Superior temporal gyrus (tissue), 1 donor: Measurements from ENCODE around the gene RIPOR2.

Experiments used
- DNase-seq: peaks from one replicate; pipeline ENCODE4 v3.0.0-alpha.2; 2016; ENCODE audit errors: extremely low spot score

Gene RIPOR2

GRCh38 chr6:24847402-24847801 lies 88.4 kb downstream of the RIPOR2 start:
- no peak for DNase-seq

GRCh38 chr6:24845578-24845977 lies 90.2 kb downstream of the RIPOR2 start:
- DNase-seq: no peak

GRCh38 chr6:24844903-24845302 lies 90.9 kb downstream of the RIPOR2 start:
- no peak for DNase-seq

- DNase-seq: no peak
Observed at GRCh38 chr6:24844061-24844460, 91.7 kb downstream of the RIPOR2 start.

- DNase-seq: no peak
Observed at GRCh38 chr6:24840187-24840586, 95.6 kb downstream of the RIPOR2 start.

GRCh38 chr6:24838994-24839393 lies 96.8 kb downstream of the RIPOR2 start:
- DNase-seq: no peak

- no peak for DNase-seq
Observed at GRCh38 chr6:24838081-24838480, 97.7 kb downstream of the RIPOR2 start.

- peak; percentile 67 for DNase-seq
Observed at GRCh38 chr6:24836109-24836508, 99.7 kb downstream of the RIPOR2 start.

GRCh38 chr6:24833711-24834386 lies 101.9 kb downstream of the RIPOR2 start:
- peak; percentile 29 for DNase-seq

GRCh38 chr6:24832794-24833193 lies 103.0 kb downstream of the RIPOR2 start:
- no peak for DNase-seq

GRCh38 chr6:24831771-24832716 lies 103.7 kb downstream of the RIPOR2 start:
- DNase-seq: no peak

GRCh38 chr6:24829657-24830056 lies 106.1 kb downstream of the RIPOR2 start:
- DNase-seq: no peak

GRCh38 chr6:24827970-24828369 lies 107.8 kb downstream of the RIPOR2 start:
- no peak for DNase-seq

GRCh38 chr6:24827162-24827561 lies 108.6 kb downstream of the RIPOR2 start:
- DNase-seq: no peak

- DNase-seq: no peak
Observed at GRCh38 chr6:24825130-24825630, 110.6 kb downstream of the RIPOR2 start.

GRCh38 chr6:24824142-24824938 lies 111.4 kb downstream of the RIPOR2 start:
- no peak for DNase-seq

GRCh38 chr6:24823185-24823584 lies 112.6 kb downstream of the RIPOR2 start:
- no peak for DNase-seq

- no peak for DNase-seq
Observed at GRCh38 chr6:24822696-24823095, 113.1 kb downstream of the RIPOR2 start.

GRCh38 chr6:24821860-24822444 lies 113.8 kb downstream of the RIPOR2 start:
- DNase-seq: no peak

- DNase-seq: no peak
Observed at GRCh38 chr6:24818346-24818745, 117.4 kb downstream of the RIPOR2 start.

GRCh38 chr6:24809728-24810127 lies 126.0 kb downstream of the RIPOR2 start:
- DNase-seq: no peak

GRCh38 chr6:24807584-24807983 lies 128.2 kb downstream of the RIPOR2 start:
- DNase-seq: no peak
